Cardiac fibroblast (primary cell): ENCODE data around the gene GFOD1.

Source experiments
- DNase-seq, 2 donors: peaks; one replicate each; pipeline versions ENCODE4 v3.0.0 to v3.0.0-alpha.2; 2010; ENCODE audit warnings: low read depth in 2 of 2
- H3K4me3 ChIP-seq, 2 donors: replicated peaks in 1 of 2; 1 replicate in 1 of 2; 2 replicates in 1 of 2; pipeline ENCODE4 v1.5.1; 2011; ENCODE audit warnings: low read depth in 2 of 2, low read length in 2 of 2, mild to moderate bottlenecking in 2 of 2, moderate library complexity in 1 of 2
- CTCF ChIP-seq: IDR thresholded peaks from one replicate; pipeline ENCODE4 v1.5.1; 2011; ENCODE audit warnings: low read depth, mild to moderate bottlenecking, low read length, inconsistent platforms

Gene GFOD1

GRCh38 chr6:13479206-13479800 lies 8.1 kb downstream of the GFOD1 start:
- no peak overlapping the region for H3K4me3 ChIP-seq
- no peak for DNase-seq
- no peak for TF ChIP-seq CTCF

DNA sequence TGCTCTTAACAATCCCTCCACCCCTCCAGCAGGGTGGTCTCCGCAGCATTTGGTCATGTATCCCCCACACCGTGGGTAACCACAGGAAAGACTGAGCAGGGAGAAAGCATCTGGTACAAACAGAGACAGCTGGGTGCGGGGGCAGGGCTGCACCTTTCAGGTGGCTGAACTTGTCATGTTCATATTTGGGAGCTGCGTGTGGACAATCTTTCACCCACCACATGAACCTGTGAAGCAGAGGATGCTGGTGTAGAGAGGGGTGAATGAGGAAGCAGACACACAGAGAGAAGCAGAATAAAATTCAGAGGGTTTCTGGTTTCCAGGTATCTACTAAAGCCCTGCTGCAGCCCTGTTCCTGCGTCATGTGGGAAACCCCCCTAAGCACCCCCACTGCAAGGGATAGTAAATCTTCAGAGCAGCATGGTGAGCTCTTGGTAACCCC lies 8.9 kb downstream of the GFOD1 start:
- H3K4me3 ChIP-seq = no peak overlapping the region
- no peak for TF ChIP-seq CTCF
- DNase-seq = no peak

DNA sequence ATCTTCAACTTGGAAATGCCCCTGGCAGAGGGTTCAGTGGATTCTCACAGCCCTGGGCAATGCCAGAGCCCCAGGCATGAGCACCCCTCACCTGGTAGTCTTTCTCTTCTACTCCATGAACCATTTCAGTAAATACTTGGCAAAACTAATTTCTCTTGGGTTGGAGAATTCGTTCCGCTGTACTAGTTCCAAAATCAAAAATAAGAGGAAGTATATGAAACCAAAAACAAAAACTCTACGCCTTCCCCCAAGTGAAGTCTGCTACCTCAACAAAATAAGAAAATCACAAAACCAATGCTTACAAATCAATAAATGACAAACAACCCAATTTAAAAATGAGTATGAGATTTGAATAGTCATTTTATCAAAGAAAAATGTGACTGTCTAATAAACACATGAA lies 12.6 kb downstream of the GFOD1 start:
- no peak for TF ChIP-seq CTCF
- H3K4me3 ChIP-seq = no peak overlapping the region
- DNase-seq = no peak

DNA sequence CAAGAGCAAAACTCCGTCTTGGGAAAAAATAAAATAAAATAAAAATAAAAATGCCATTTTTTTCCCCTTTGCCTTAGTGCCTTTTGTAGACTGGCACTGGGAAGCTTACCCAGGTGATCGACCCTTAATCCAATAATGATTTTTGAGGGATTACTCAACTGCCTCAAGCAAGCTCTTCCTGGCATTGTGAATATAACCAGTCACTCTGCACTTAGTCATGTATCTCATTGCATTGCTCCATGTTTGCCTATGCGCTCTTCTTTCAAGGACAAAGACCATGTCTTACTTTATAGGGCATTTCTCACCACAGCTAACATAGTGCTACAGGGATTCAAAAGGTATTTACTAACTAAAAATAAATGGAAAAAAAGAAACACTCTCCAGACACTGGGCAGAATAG lies 13.0 kb downstream of the GFOD1 start:
- DNase-seq = peak in 1 of 2 donors; percentile 62
- no peak for TF ChIP-seq CTCF
- H3K4me3 ChIP-seq = no peak overlapping the region

GRCh38 chr6:13473768-13474165 lies 13.6 kb downstream of the GFOD1 start:
- H3K4me3 ChIP-seq = no peak overlapping the region
- DNase-seq = no peak
- no peak for TF ChIP-seq CTCF

DNA sequence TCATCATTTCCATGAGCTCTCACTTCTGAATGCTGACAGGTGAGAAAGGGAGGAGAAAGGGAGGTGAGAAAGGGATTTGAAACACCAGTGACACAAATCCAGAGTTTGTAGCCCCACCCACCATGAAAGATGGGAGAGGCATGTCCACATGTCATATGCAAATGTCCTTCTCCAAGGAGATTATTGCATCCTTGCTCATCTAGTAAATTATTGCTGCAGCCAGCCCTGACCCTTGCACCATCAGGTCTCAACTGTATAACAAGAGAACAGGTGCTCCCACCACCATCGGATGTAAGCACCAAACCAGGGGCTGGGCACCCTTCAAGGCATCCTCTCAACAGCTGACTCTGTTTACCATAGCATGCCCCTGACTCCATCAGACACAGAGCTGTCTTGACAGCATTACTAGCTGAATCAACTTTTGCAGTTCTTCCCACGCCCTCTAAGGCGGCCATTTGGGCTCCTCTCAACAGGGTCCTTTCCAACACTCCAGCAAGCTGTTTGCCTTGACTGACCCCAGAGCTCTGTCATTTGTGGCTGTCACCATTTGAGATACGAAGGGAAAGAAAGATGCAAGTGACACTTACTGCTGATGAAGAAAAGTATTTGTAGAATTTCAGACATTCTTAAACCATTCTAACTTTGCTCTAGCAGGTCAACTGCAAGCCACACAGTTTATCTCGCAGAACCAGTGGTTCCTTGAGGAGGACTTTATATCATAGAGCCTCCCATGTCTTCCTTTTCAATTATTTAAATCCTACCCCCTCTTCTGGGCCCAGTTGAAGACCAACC lies 14.2 kb downstream of the GFOD1 start:
- DNase-seq = no peak
- no peak for TF ChIP-seq CTCF
- H3K4me3 ChIP-seq = no peak overlapping the region
